ENCODE data around the gene LTBP3.
"Not testable (repeated sequence)": the region's sequence is repeated elsewhere in the genome, so short reads cannot be mapped to it uniquely, and the experiment has no call there.

The LTBP3 gene

GRCh38 chr11:65571420-65571819 is 13.3 kb upstream of the LTBP3 start:
- DNase-seq: no peak

- DNase-seq: peak; percentile 99
These were observed 12.1 kb upstream of the LTBP3 start, which contains the start of gene ZNRD2 for GRCh38 chr11:65569973-65570918. TSS of gene ZNRD2 (plus strand) at chr11:65570477. CDS start at chr11:65570492, 15 bp downstream.

- DNase-seq: no peak
These were observed 11.2 kb upstream of the LTBP3 start for GRCh38 chr11:65569164-65569972.

- DNase-seq: no peak
These were observed 7.7 kb upstream of the LTBP3 start for GRCh38 chr11:65565624-65566453.

- DNase-seq: not testable (repeated sequence)
These were observed 6.9 kb upstream of the LTBP3 start for GRCh38 chr11:65564879-65565559.

- no peak for DNase-seq
These were observed 5.4 kb upstream of the LTBP3 start for GRCh38 chr11:65563601-65564000.

- no peak for DNase-seq
These were observed 4.6 kb upstream of the LTBP3 start for GRCh38 chr11:65562788-65563187.

GRCh38 chr11:65562020-65562419 is 3.9 kb upstream of the LTBP3 start:
- no peak for DNase-seq

- DNase-seq: peak; percentile 22
These were observed 2.6 kb upstream of the LTBP3 start for GRCh38 chr11:65560555-65561418.

- peak; percentile 24 for DNase-seq
These were observed 1.9 kb upstream of the LTBP3 start for GRCh38 chr11:65559951-65560537.

GRCh38 chr11:65559535-65559934 is 1.4 kb upstream of the LTBP3 start:
- no peak for DNase-seq

- DNase-seq: peak; percentile 67
These were observed 861 bp upstream of the LTBP3 start for GRCh38 chr11:65558930-65559509.

- DNase-seq: no peak
These were observed 718 bp downstream of the LTBP3 start for GRCh38 chr11:65557280-65558001.

GRCh38 chr11:65556470-65557279 is 1.5 kb downstream of the LTBP3 start:
- no peak for DNase-seq

GRCh38 chr11:65555693-65556231 is 2.4 kb downstream of the LTBP3 start:
- DNase-seq: no peak

- no peak for DNase-seq
These were observed 3.2 kb downstream of the LTBP3 start for GRCh38 chr11:65554842-65555430.

- no peak for DNase-seq
These were observed 3.9 kb downstream of the LTBP3 start for GRCh38 chr11:65554057-65554818.

Measured in midbrain (tissue), 1 donor.